DMS153 treated with DMSO at 0.1 percent for 48 hours (cell line): Measurements from ENCODE around the gene HTR4.

Experiments used
- DNase-seq: peaks from one replicate; lab custom pipeline; 2025; ENCODE audit not compliant: unreplicated experiment; lab: John Stamatoyannopoulos, UW

HTR4 gene

DNA sequence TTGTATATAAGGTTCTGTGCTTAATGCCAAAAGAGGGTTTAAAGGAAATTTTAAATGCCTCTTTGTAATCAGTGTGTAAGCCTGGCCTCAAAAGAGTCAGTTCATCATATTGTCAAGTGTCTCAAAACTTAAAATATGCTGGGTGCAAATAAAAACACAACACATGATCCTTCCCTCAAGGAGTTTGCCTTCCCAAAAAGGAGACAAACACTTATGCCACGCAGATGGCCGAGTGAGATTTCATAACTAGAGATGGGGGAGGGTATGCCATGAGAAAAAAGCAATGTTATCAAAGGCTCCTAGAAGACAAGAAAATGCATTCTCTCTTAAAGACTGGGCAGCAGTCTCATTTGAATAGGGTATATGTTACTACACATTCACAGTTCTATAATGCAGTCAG is 215.4 kb downstream of the HTR4 start:
- no peak for DNase-seq

- no peak for DNase-seq
Observed at GRCh38 chr5:148437249-148437648, 217.1 kb downstream of the HTR4 start.

DNA sequence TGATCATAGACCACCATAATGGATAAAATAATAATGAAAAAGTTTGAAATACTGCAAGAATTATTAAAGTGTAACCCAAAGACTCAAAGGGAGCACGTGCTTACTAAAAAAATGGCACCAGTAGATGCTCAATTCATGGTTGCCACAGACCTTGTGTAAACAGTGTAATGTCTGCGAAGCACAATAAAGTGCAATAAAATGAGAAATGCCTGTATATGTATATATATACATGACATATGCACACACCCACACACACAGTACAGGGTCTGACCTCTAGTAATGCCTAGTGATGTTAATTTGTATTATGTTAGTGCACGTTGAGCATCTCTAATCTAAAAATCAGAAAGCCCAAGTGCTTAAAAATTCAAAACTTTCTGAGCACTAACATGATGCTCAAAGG is 218.3 kb downstream of the HTR4 start:
- DNase-seq = no peak

DNA sequence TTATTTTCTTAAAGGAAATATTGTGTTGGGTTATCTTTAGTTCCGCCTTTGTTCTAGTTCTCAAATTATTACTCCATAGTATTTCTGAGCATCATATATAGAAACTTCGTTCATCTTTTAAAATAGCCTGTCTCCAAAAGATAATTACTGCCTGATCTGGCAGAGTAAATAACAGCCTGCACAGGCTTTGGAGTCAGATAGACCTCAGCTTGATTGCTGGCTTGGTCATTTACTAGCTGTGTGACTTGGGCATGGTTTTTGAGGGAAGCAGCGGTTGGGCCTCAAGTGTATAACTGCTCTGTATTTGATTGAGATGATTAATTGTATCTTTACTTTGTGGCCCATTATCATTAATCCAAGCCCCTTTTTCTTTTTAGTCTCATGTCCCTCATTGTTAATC is 220.5 kb downstream of the HTR4 start:
- no peak for DNase-seq
